H1 (cell line): Measurements from ENCODE around the gene LRRC39. TPM values are rescaled to one million over a fixed set of nuclear protein-coding genes. Genes with fewer than 3 reads are reported as not detected.

ENCODE experiments used
- CTCF ChIA-PET: fragments of 300-600 bp; sonication (Branson Sonifier 250); formaldehyde crosslinking; loops from one replicate; lab custom pipeline; 2021; ENCODE audit not compliant: partially characterized antibody; lab: Charles Lee
- POLR2A ChIA-PET: fragments of 300-600 bp; sonication (Branson Sonifier 250); formaldehyde crosslinking; loops from one replicate; lab custom pipeline; 2021; ENCODE audit warnings: inconsistent platforms; ENCODE audit not compliant: partially characterized antibody; lab: Charles Lee
- DNase-seq, 2 experiments: peaks; one replicate each; pipeline versions ENCODE4 v3.0.0 to v3.0.0-alpha.2; 2010 to 2022; ENCODE audit warnings: low spot score in 2 of 2, low read depth in 1 of 2, mixed read lengths in 1 of 2
- FAIRE-seq: peaks from 2 replicates; lab custom pipeline; 2011; peaks lifted over from hg19 to GRCh38; lab: Jason Lieb, UNC
- H2AFZ ChIP-seq: 2 replicates; pipeline ENCODE4 v1.8.1; 2012; ENCODE audit warnings: low read length, inconsistent platforms
- H2AK5ac ChIP-seq: 2 replicates; pipeline ENCODE4 v1.6.1; 2013; ENCODE audit warnings: low read depth, low read length
- H2BK120ac ChIP-seq: replicated peaks from 2 replicates; pipeline ENCODE3; 2013; ENCODE audit warnings: low read depth, low read length, inconsistent platforms
- H2BK12ac ChIP-seq: 2 replicates; pipeline ENCODE4 v1.6.1; 2013; ENCODE audit warnings: low read depth, low read length
- H2BK15ac ChIP-seq: 2 replicates; pipeline ENCODE4 v1.6.1; 2013; ENCODE audit warnings: low read length
- H2BK20ac ChIP-seq: 2 replicates; pipeline ENCODE4 v1.6.1; 2013; ENCODE audit warnings: low read length
- H2BK5ac ChIP-seq: 2 replicates; pipeline ENCODE4 v1.6.1; 2013; ENCODE audit warnings: low read depth, low read length
- H3K14ac ChIP-seq: 2 replicates; pipeline ENCODE4 v1.6.1; 2013; ENCODE audit warnings: inconsistent platforms; ENCODE audit not compliant: insufficient read length
- H3K18ac ChIP-seq: 2 replicates; pipeline ENCODE4 v1.6.1; 2013; ENCODE audit warnings: low read length; ENCODE audit errors: extremely low read depth
- H3K23ac ChIP-seq: 2 replicates; pipeline ENCODE4 v1.6.1; 2013; ENCODE audit warnings: inconsistent platforms; ENCODE audit not compliant: insufficient read length
- H3K23me2 ChIP-seq: 2 replicates; pipeline ENCODE4 v1.6.1; 2013; ENCODE audit warnings: low read depth, low read length
- H3K27ac ChIP-seq: 2 replicates; pipeline ENCODE4 v1.6.1; 2011; ENCODE audit warnings: low read depth, low read length, inconsistent platforms
- H3K27me3 ChIP-seq, 4 experiments: replicated peaks in 1 of 4; 1 replicate in 1 of 4; 2 replicates in 3 of 4; pipeline versions ENCODE4 v1.6.1 to v1.8.1; 2011 to 2013; ENCODE audit warnings: low read length in 3 of 4, mild to moderate bottlenecking in 3 of 4, inconsistent platforms in 2 of 4, mixed read lengths in 2 of 4, moderate library complexity in 1 of 4; ENCODE audit not compliant: control insufficient read depth in 3 of 4, insufficient read depth in 3 of 4; ENCODE audit errors: extremely low read depth in 1 of 4
- H3K36me3 ChIP-seq, 4 experiments: 2 replicates each; pipeline versions ENCODE4 v1.6.1 to v1.8.1; 2011 to 2013; ENCODE audit warnings: mild to moderate bottlenecking in 4 of 4, low read length in 3 of 4, moderate library complexity in 2 of 4, control low read depth in 1 of 4, inconsistent platforms in 1 of 4; ENCODE audit not compliant: insufficient read depth in 4 of 4, control insufficient read depth in 2 of 4
- H3K4ac ChIP-seq: replicated peaks from 2 replicates; pipeline ENCODE3; 2013; ENCODE audit warnings: low read length, low read depth, mixed read lengths, inconsistent platforms; ENCODE audit not compliant: insufficient read length
- H3K4me1 ChIP-seq, 4 experiments: replicated peaks in 1 of 4; 1 replicate in 1 of 4; 2 replicates in 3 of 4; pipeline versions ENCODE4 v1.6.1 to v1.8.1; 2011 to 2013; ENCODE audit warnings: low read length in 3 of 4, inconsistent platforms in 2 of 4, mixed read lengths in 1 of 4; ENCODE audit not compliant: insufficient read depth in 4 of 4, control insufficient read depth in 3 of 4
- H3K4me2 ChIP-seq, 2 experiments: 2 replicates each; pipeline versions ENCODE4 v1.6.1 to v1.8.1; 2011 to 2013; ENCODE audit warnings: low read depth in 2 of 2, low read length in 2 of 2, control low read depth in 1 of 2, inconsistent platforms in 1 of 2, mild to moderate bottlenecking in 1 of 2; ENCODE audit not compliant: insufficient read depth in 1 of 2
- H3K4me3 ChIP-seq, 4 experiments: fragments of 200-600, 300-600 bp in 1 of 4; sonication (generic), shearing (Covaris generic), sonication (Bioruptor Twin) in 1 of 4; 2 replicates each; pipeline versions ENCODE4 v1.5.1 to v1.8.1; 2011 to 2016; ENCODE audit warnings: low read length in 4 of 4, low read depth in 3 of 4, control low read depth in 2 of 4, inconsistent platforms in 2 of 4, mild to moderate bottlenecking in 2 of 4, mixed read lengths in 1 of 4, moderate library complexity in 1 of 4; ENCODE audit not compliant: insufficient read depth in 2 of 4; ENCODE audit errors: extremely low read depth in 1 of 4
- H3K56ac ChIP-seq: replicated peaks from 2 replicates; pipeline ENCODE3; 2013; ENCODE audit warnings: low read depth, mild to moderate bottlenecking, mixed read lengths, low read length, inconsistent platforms; ENCODE audit not compliant: insufficient read length
- H3K79me1 ChIP-seq: 2 replicates; pipeline ENCODE4 v1.6.1; 2013; ENCODE audit warnings: low read depth, low read length, control low read depth
- H3K79me2 ChIP-seq, 2 experiments: 2 replicates each; pipeline versions ENCODE4 v1.6.1 to v1.8.1; 2012 to 2013; ENCODE audit warnings: low read length in 2 of 2, mild to moderate bottlenecking in 2 of 2, inconsistent platforms in 1 of 2; ENCODE audit not compliant: insufficient read depth in 2 of 2, control insufficient read depth in 1 of 2
- H3K9ac ChIP-seq, 4 experiments: replicated peaks in 1 of 4; 1 replicate in 1 of 4; 2 replicates in 3 of 4; pipeline versions ENCODE4 v1.6.1 to v1.8.1; 2011 to 2013; ENCODE audit warnings: low read depth in 3 of 4, low read length in 3 of 4, control low read depth in 2 of 4, mild to moderate bottlenecking in 2 of 4, moderate library complexity in 2 of 4, inconsistent platforms in 1 of 4; ENCODE audit errors: extremely low read depth in 1 of 4
- H3K9me3 ChIP-seq, 2 experiments: 2 replicates each; pipeline versions ENCODE4 v1.6.1 to v1.8.1; 2012 to 2013; ENCODE audit warnings: mild to moderate bottlenecking in 2 of 2, moderate library complexity in 2 of 2, control low read depth in 1 of 2, inconsistent platforms in 1 of 2, low read depth in 1 of 2, low read length in 1 of 2, mixed read lengths in 1 of 2; ENCODE audit not compliant: insufficient read depth in 2 of 2
- H4K20me1 ChIP-seq, 2 experiments: replicated peaks in 1 of 2; 2 replicates each; pipeline versions ENCODE3 to v1.8.1; 2011 to 2013; ENCODE audit warnings: inconsistent platforms in 2 of 2, low read length in 2 of 2, mild to moderate bottlenecking in 1 of 2; ENCODE audit not compliant: insufficient read depth in 2 of 2, control insufficient read depth in 1 of 2
- H4K5ac ChIP-seq: 2 replicates; pipeline ENCODE4 v1.6.1; 2013; ENCODE audit warnings: low read length, low read depth, mixed read lengths, inconsistent platforms; ENCODE audit not compliant: insufficient read length
- H4K8ac ChIP-seq: 2 replicates; pipeline ENCODE4 v1.8.0; 2013; ENCODE audit warnings: mild to moderate bottlenecking, moderate library complexity, low read length, inconsistent platforms; ENCODE audit not compliant: insufficient read depth; ENCODE audit errors: extremely low read depth
- H4K91ac ChIP-seq: replicated peaks from 2 replicates; pipeline ENCODE3; 2013; ENCODE audit warnings: low read length, mixed read lengths, inconsistent platforms; ENCODE audit not compliant: insufficient read length
- CBX8 ChIP-seq: fragments of 300-800, 300-1000 bp; sonication (generic); IDR thresholded peaks from 2 replicates; pipeline ENCODE4 v1.7.1; 2016; ENCODE audit warnings: low read depth, low read length, borderline replicate concordance
- CHD1 ChIP-seq: IDR thresholded peaks from 2 replicates; pipeline ENCODE4 v1.6.1; 2012; ENCODE audit warnings: low read depth, low read length, improper control_type of control experiment
- CHD2 ChIP-seq: IDR thresholded peaks from 2 replicates; pipeline ENCODE4 v1.6.1; 2012; ENCODE audit warnings: low read length, improper control_type of control experiment
- CREB1 ChIP-seq: IDR thresholded peaks from 2 replicates; pipeline ENCODE4 v1.6.1; 2012; ENCODE audit warnings: inconsistent platforms
- E2F6 ChIP-seq: IDR thresholded peaks from 2 replicates; pipeline ENCODE4 v1.6.1; 2012; ENCODE audit warnings: inconsistent platforms
- GTF2F1 ChIP-seq: IDR thresholded peaks from 2 replicates; pipeline ENCODE4 v1.6.1; 2012; ENCODE audit warnings: low read depth, low read length, improper control_type of control experiment, borderline replicate concordance
- JUN ChIP-seq: IDR thresholded peaks from 2 replicates; pipeline ENCODE4 v1.6.1; 2011; ENCODE audit warnings: low read depth, mild to moderate bottlenecking, improper control_type of control experiment, low read length
- MAX ChIP-seq: IDR thresholded peaks from 2 replicates; pipeline ENCODE4 v1.6.1; 2012; ENCODE audit warnings: inconsistent platforms
- RFX5 ChIP-seq: IDR thresholded peaks from 2 replicates; pipeline ENCODE4 v1.6.1; 2011; ENCODE audit warnings: low read depth, low read length, improper control_type of control experiment, borderline replicate concordance
- SAP30 ChIP-seq: fragments of 300-600 bp; sonication (generic); IDR thresholded peaks from 2 replicates; pipeline ENCODE4 v1.7.1; 2012; ENCODE audit warnings: low read length, moderate library complexity, mild to moderate bottlenecking, inconsistent platforms; ENCODE audit not compliant: insufficient read depth, insufficient replicate concordance
- SP1 ChIP-seq: IDR thresholded peaks from 2 replicates; pipeline ENCODE4 v1.6.1; 2011; ENCODE audit warnings: low read depth, low read length
- SP4 ChIP-seq: IDR thresholded peaks from 2 replicates; pipeline ENCODE4 v1.6.1; 2012; ENCODE audit warnings: low read length, inconsistent platforms
- TCF12 ChIP-seq: IDR thresholded peaks from 2 replicates; pipeline ENCODE4 v1.6.1; 2011; ENCODE audit warnings: low read depth, mild to moderate bottlenecking, low read length
- whole genome bisulfite sequencing, 2 experiments: shearing (Covaris generic) in 1 of 2; methylation state at CpG; one replicate each; pipeline versions ENCODE4 v1.1.6 to v1.1.7; 2013 to 2015; ENCODE audit warnings: low lambda C conversion rate in 2 of 2, mixed read lengths in 2 of 2, inconsistent platforms in 1 of 2, low coverage in 1 of 2, missing lambda C conversion rate in 1 of 2; ENCODE audit not compliant: insufficient replicate concordance in 2 of 2, insufficient coverage in 1 of 2, insufficient read length in 1 of 2; ENCODE audit errors: extremely low coverage in 1 of 2, missing lambda C conversion rate in 1 of 2; 5-methylcytosine and 5-hydroxymethylcytosine counted together
- long read RNA-seq, 2 experiments: library from RNA in 1 of 2; library from capped mRNA in 1 of 2; stranded (forward); transcript quantifications; one replicate each; pipeline ENCODE4 v2.0.0, GENCODE V29; 2021; ENCODE audit warnings: inconsistent platforms in 1 of 2
- polyA minus RNA-seq, 3 experiments: library from RNA; depleted of rRNA, polyadenylated mRNA; stranded (reverse); fragments of >200 nt; gene quantifications; 1 replicate in 2 of 3; 2 replicates in 1 of 3; pipeline ENCODE4 v1.2.3, GENCODE V29; 2011
- polyA plus RNA-seq, 7 experiments: library from polyadenylated mRNA; depleted of rRNA in 3 of 7; stranded (reverse) in 5 of 7; unstranded in 2 of 7; fragments of >200 nt in 5 of 7; fragments of 200-250 nt in 2 of 7; gene quantifications; 1 replicate in 5 of 7; 2 replicates in 1 of 7; 4 replicates in 1 of 7; pipeline versions ENCODE4 v1.2.1 to v1.2.3, GENCODE V29; 2011 to 2013; ENCODE audit warnings: missing spikeins in 2 of 7, mixed read lengths in 2 of 7
- total RNA-seq: library from RNA; stranded (reverse); fragmentation: NEBNext Ultra II Directional; extraction: Animal tissue kit (Norgen Biotek cat#: 25700); gene quantifications from 2 replicates; pipeline ENCODE4 v1.2.1, GENCODE V29; 2021

Gene LRRC39
- 0.38 and 0.39 TPM in 2 replicates for total RNA-seq
- 0.09 and 0.33 TPM in 2 replicates for polyA plus RNA-seq (2011; rRNA removed)
- 0.32 TPM for polyA plus RNA-seq (2011; cell fraction: cytosol; rRNA removed)
- polyA plus RNA-seq (2011; cell fraction: nucleus; rRNA removed): 0.43 TPM
- polyA plus RNA-seq (2012, experiment 1 of 2): 0.17 to 0.61 TPM (median 0.33 TPM) in 4 replicates
- not detected for polyA plus RNA-seq (2012, experiment 2 of 2)
- polyA plus RNA-seq (2013, experiment 1 of 2): 0.65 TPM
- polyA plus RNA-seq (2013, experiment 2 of 2): 0.42 TPM
- 0.16 and 0.54 TPM in 2 replicates for polyA minus RNA-seq (2011; rRNA and poly(A)+ RNA removed)
- not detected for polyA minus RNA-seq (2011; cell fraction: cytosol; rRNA and poly(A)+ RNA removed)
- not detected for polyA minus RNA-seq (2011; cell fraction: nucleus; rRNA and poly(A)+ RNA removed)
- long read RNA-seq, experiment 1: 0 reads
- long read RNA-seq, experiment 2: 0 reads

GRCh38 chr1:100178091-100178490, at the start of gene LRRC39:
LRRC39 (minus strand) TSS chr1:100178256; CDS start chr1:100168516, 9,740 bp downstream.
- WGBS, 2 experiments: 78% methylated on average over 5 of the region's 5 CpGs; no CpG with 5 or more reads in 1 of the 2 experiments
- Histone ChIP-seq H3K18ac (no peak within 1 kb of the TSS), H3K79me1 (no peaks in the 10 kb centered on the region), H2AK5ac (no peak within 1 kb of the TSS), H3K36me3 (no peaks in the 10 kb centered on the region), H2BK15ac (no peak within 1 kb of the TSS), H2BK12ac (no peak within 1 kb of the TSS), H2BK5ac (no peak within 1 kb of the TSS), H3K23ac (no peak within 1 kb of the TSS), H3K4me2 (no peak within 1 kb of the TSS), H3K9me3 (no peaks in the 10 kb centered on the region), H4K91ac (no peak within 1 kb of the TSS), H3K27me3 (no peaks in the 10 kb centered on the region), H3K79me2 (no peaks in the 10 kb centered on the region), H3K56ac (no peak within 1 kb of the TSS), H3K4ac (no peak within 1 kb of the TSS), H3K27ac (no peak within 1 kb of the TSS), H2BK20ac (no peak within 1 kb of the TSS), H3K14ac (no peak within 1 kb of the TSS), H3K4me1 (no peaks in the 10 kb centered on the region), H3K4me3 (no peak within 1 kb of the TSS), H3K23me2 (no peaks in the 10 kb centered on the region; the same call in 1 of the 2 replicates), H2BK120ac (no peak within 1 kb of the TSS), H4K5ac (no peak within 1 kb of the TSS), H4K8ac (no peak within 1 kb of the TSS), H3K9ac (no peak within 1 kb of the TSS), H2AFZ (no peak within 1 kb of the TSS), H4K20me1 (no peaks in the 10 kb centered on the region)
- FAIRE-seq (no peak), DNase-seq (no peak)
- POLR2A ChIA-PET: interaction anchor here (1.0 to 1.2 kb wide), 2 partner anchors 14 to 32 kb away, joined by 3 to 4 read pairs; no protein-coding TSS in a partner anchor
- CTCF ChIA-PET: no interaction called here
- TF ChIP-seq MAX (no peak), JUN (no peak), TCF12 (no peak), CBX8 (no peak), SP1 (no peak), CHD1 (no peak), E2F6 (no peak), RFX5 (no peak), SAP30 (no peak), GTF2F1 (no peak), CREB1 (no peak), SP4 (no peak), CHD2 (no peak)
